Vagina (tissue), 2 donors: ENCODE results near the gene SAMD15. TPM values are rescaled to one million over a fixed set of nuclear protein-coding genes. Genes with fewer than 3 reads are reported as not detected.

Experiments
- DNase-seq, 2 donors: peaks; one replicate each; pipeline ENCODE4 v3.0.0-alpha.2; 2017; ENCODE audit errors: extremely low spot score in 2 of 2
- H3K27ac ChIP-seq: fragments of 200-600 bp; sonication (generic); one replicate; pipeline ENCODE4 v1.5.1; 2019
- H3K27me3 ChIP-seq: fragments of 200-600 bp; sonication (generic); one replicate; pipeline ENCODE4 v1.5.1; 2019
- H3K36me3 ChIP-seq, 2 donors: fragments of 200-600 bp; sonication (generic); one replicate each; pipeline ENCODE4 v1.5.1; 2017 to 2019
- H3K4me1 ChIP-seq: fragments of 200-600 bp; sonication (generic); one replicate; pipeline ENCODE4 v1.5.1; 2019
- H3K4me3 ChIP-seq, 2 donors: fragments of 200-600 bp; sonication (generic); 1 replicate in 1 of 2; 2 replicates in 1 of 2; pipeline ENCODE4 v1.5.1; 2016 to 2019
- H3K9me3 ChIP-seq: fragments of 200-600 bp; sonication (generic); one replicate; pipeline ENCODE4 v1.5.1; 2019
- CTCF ChIP-seq, 3 experiments: fragments of 450-650 bp in 2 of 3; fragments of 200-600 bp in 1 of 3; sonication (generic) in 1 of 3; IDR thresholded peaks; one replicate each; pipeline ENCODE4 v1.5.1; 2017 to 2019; ENCODE audit warnings: antibody characterized with exemption in 3 of 3, mild to moderate bottlenecking in 2 of 3, moderate library complexity in 2 of 3
- POLR2A ChIP-seq, 2 donors: fragments of 450-650 bp; IDR thresholded peaks; one replicate each; pipeline ENCODE4 v1.6.1; 2017; ENCODE audit warnings: antibody characterized with exemption in 2 of 2, mild to moderate bottlenecking in 2 of 2, moderate library complexity in 2 of 2
- POLR2AphosphoS5 ChIP-seq, 2 donors: sonication (generic); formaldehyde crosslinking; IDR thresholded peaks; one replicate each; pipeline ENCODE4 v1.9.0; 2017; ENCODE audit warnings: antibody characterized with exemption in 2 of 2, mild to moderate bottlenecking in 2 of 2, low read depth in 1 of 2; ENCODE audit not compliant: insufficient read depth in 1 of 2
- intact Hi-C: fragments of 100-400 bp; cut with DNase I; formaldehyde crosslinking; loops from one replicate; pipeline ENCODE4 v1.15.1; 2023
- total RNA-seq: library from RNA; depleted of rRNA; stranded (reverse); fragments of >200 nt; gene quantifications from one replicate; pipeline ENCODE4 v1.2.3, GENCODE V29; 2016

SAMD15 gene
- total RNA-seq, 1 donor from 2014 or later: not detected

- Histone ChIP-seq H3K4me3 (no peak overlapping the region), H3K27ac (no peak overlapping the region), H3K36me3 (peaks cover 0 to 65% of the 10 kb centered on the region in 2 donors), H3K4me1 (no peaks in the 10 kb centered on the region), H3K27me3 (no peaks in the 10 kb centered on the region), H3K9me3 (no peaks in the 10 kb centered on the region)
- intact Hi-C loops: no loop called here
- DNase-seq: no peak
- no peak for TF ChIP-seq POLR2AphosphoS5 (IDR thresholded peaks at IDR 0.05; ENCODE audit: insufficient read depth in 1 of 2, low read depth in 1 of 2)
- TF ChIP-seq CTCF (IDR thresholded peaks at IDR 0.05): no peak
- no peak for TF ChIP-seq POLR2A (IDR thresholded peaks at IDR 0.05)
Measured at GRCh38 chr14:77424862-77425261, 47.7 kb downstream of the SAMD15 start.

DNA sequence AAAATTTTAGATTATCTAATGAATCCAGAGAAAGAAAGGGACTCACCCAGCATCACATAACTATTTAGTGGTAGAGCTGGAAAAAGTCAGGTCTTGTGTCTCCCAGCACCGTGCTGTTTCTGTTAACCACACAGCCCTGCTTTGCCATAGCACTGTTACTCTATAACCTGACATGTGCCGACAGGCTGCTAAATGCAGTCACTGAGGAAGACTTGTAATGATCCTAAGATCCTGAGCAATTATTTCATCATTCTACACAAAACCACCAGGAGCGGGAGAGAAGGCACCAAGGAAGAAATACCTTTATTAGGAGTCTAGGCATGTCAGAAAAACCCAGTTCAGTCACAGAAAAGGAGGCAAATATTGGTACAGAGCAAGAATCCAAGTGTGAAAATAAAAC is 49.2 kb downstream of the SAMD15 start:
- DNase-seq: no peak
- TF ChIP-seq POLR2A (IDR thresholded peaks at IDR 0.05) (no peak), CTCF (IDR thresholded peaks at IDR 0.05) (no peak), POLR2AphosphoS5 (IDR thresholded peaks at IDR 0.05; ENCODE audit: insufficient read depth in 1 of 2, low read depth in 1 of 2) (no peak)
- intact Hi-C loops: no loop called here
- Histone ChIP-seq H3K36me3 (peaks cover 0 to 79% of the 10 kb centered on the region in 2 donors), H3K4me3 (no peak overlapping the region), H3K27me3 (no peaks in the 10 kb centered on the region), H3K27ac (no peak overlapping the region), H3K9me3 (no peaks in the 10 kb centered on the region), H3K4me1 (no peaks in the 10 kb centered on the region)

DNA sequence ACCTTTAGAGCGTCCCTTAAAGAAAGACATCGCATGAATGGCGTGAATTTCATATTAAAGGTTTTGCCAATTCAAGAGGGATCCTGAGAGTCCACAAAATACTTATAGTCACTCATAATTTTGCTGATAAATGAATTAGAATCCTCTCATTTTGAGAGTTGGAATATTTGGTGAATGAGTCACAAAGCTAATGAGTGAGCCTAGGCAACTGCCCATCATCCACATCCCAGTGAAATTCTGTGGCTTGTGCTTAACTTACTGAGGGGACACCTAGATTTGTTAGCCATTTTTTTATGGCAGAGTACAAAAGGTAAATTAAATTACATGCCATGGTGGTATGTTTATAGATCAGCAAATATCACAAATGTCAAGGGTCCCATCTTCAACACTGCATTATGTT is 58.9 kb downstream of the SAMD15 start:
- Histone ChIP-seq H3K9me3 (no peaks in the 10 kb centered on the region), H3K4me3 (no peak overlapping the region), H3K27ac (no peak overlapping the region), H3K4me1 (no peaks in the 10 kb centered on the region), H3K27me3 (no peaks in the 10 kb centered on the region), H3K36me3 (peaks cover 0 to 54% of the 10 kb centered on the region in 2 donors)
- TF ChIP-seq CTCF (IDR thresholded peaks at IDR 0.05) (no peak), POLR2AphosphoS5 (IDR thresholded peaks at IDR 0.05; ENCODE audit: insufficient read depth in 1 of 2, low read depth in 1 of 2) (no peak), POLR2A (IDR thresholded peaks at IDR 0.05) (no peak)
- intact Hi-C loops: no loop called here
- no peak for DNase-seq

DNA sequence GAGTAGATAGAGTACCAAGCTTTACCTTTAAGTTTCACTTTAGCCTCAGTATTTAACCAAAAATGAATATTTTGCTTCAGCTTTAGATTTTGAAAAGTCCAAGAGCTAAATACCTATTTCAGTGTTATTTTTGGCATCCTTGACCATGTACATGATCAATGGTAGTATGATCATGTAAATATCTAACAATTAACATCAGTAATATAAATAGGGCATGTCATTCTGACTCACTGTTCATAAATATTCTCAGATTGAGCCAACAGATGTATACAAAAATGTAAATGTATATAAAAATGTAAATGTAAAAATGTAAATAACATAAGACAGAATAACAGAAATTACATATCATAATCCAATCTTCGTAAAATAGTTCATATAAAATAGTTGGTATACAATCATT is 61.4 kb downstream of the SAMD15 start:
- intact Hi-C loops: no loop called here
- no peak for DNase-seq
- no peaks in the 10 kb centered on the region for H3K27me3 ChIP-seq
- no peak overlapping the region for H3K27ac ChIP-seq
- no peaks in the 10 kb centered on the region for H3K9me3 ChIP-seq
- H3K36me3 ChIP-seq: peaks cover 0 to 62% of the 10 kb centered on the region in 2 donors
- no peak overlapping the region for H3K4me3 ChIP-seq
- no peaks in the 10 kb centered on the region for H3K4me1 ChIP-seq
- TF ChIP-seq POLR2A (IDR thresholded peaks at IDR 0.05) (no peak), CTCF (IDR thresholded peaks at IDR 0.05) (no peak), POLR2AphosphoS5 (IDR thresholded peaks at IDR 0.05; ENCODE audit: insufficient read depth in 1 of 2, low read depth in 1 of 2) (no peak)

- Histone ChIP-seq H3K4me1 (no peaks in the 10 kb centered on the region), H3K27me3 (no peaks in the 10 kb centered on the region), H3K9me3 (no peaks in the 10 kb centered on the region), H3K36me3 (peaks cover 0 to 54% of the 10 kb centered on the region in 2 donors), H3K4me3 (no peak overlapping the region), H3K27ac (no peak overlapping the region)
- TF ChIP-seq CTCF (IDR thresholded peaks at IDR 0.05): no peak
- no peak for TF ChIP-seq POLR2AphosphoS5 (IDR thresholded peaks at IDR 0.05; ENCODE audit: insufficient read depth in 1 of 2, low read depth in 1 of 2)
- no peak for TF ChIP-seq POLR2A (IDR thresholded peaks at IDR 0.05)
- intact Hi-C loops: no loop called here
- no peak for DNase-seq
Measured at GRCh38 chr14:77439861-77440260, 62.7 kb downstream of the SAMD15 start.

Other genes starting within 250 kb of the SAMD15 start
- gene ZDHHC22, start 235.6 kb upstream of the SAMD15 start, total RNA-seq: not detected
- 27.0 TPM for gene TMEM63C, start 195.6 kb upstream of the SAMD15 start, total RNA-seq
- 1.7 TPM for gene NGB, start 106.2 kb upstream of the SAMD15 start, total RNA-seq
- gene POMT2, start 56.5 kb upstream of the SAMD15 start, total RNA-seq: 33.1 TPM
- gene GSTZ1, start 56.3 kb upstream of the SAMD15 start, total RNA-seq: 26.3 TPM
- 8.6 TPM for gene TMED8, start 285 bp upstream of the SAMD15 start, total RNA-seq
- gene NOXRED1, start 46.1 kb downstream of the SAMD15 start, total RNA-seq: not detected
- gene VIPAS39, start 80.2 kb downstream of the SAMD15 start, total RNA-seq: 21.9 TPM
- 85.9 TPM for gene AHSA1, start 80.7 kb downstream of the SAMD15 start, total RNA-seq
- gene ISM2, start 121.4 kb downstream of the SAMD15 start, total RNA-seq: 3.9 TPM
- 23.1 TPM for gene SPTLC2, start 239.3 kb downstream of the SAMD15 start, total RNA-seq